Activated T-helper 1 cell treated with anti-CD3 and anti-CD28 coated beads, Interleukin-2, amount 50 U/mL, for 16 hours (primary cell): Measurements from ENCODE around the gene HOXB3.

ENCODE experiments used
- DNase-seq, 2 donors: peaks; one replicate each; pipeline ENCODE4 v3.0.0-alpha.2; 2020; ENCODE audit warnings: low read depth in 1 of 2, low spot score in 1 of 2

HOXB3 gene

GRCh38 chr17:48588528-48588927 is 1.5 kb downstream of the HOXB3 start:
- DNase-seq: no peak

- DNase-seq: no peak
Observed at GRCh38 chr17:48588074-48588415, 2.0 kb downstream of the HOXB3 start.

- no peak for DNase-seq
Observed at GRCh38 chr17:48587276-48588073, 2.6 kb downstream of the HOXB3 start.

GRCh38 chr17:48586355-48587258 is 3.4 kb downstream of the HOXB3 start:
- DNase-seq: no peak

GRCh38 chr17:48584223-48584741 is 5.8 kb downstream of the HOXB3 start:
- DNase-seq: no peak

GRCh38 chr17:48583708-48584222 is 6.3 kb downstream of the HOXB3 start:
- DNase-seq: no peak

- DNase-seq: no peak
Observed at GRCh38 chr17:48582750-48583069, 7.3 kb downstream of the HOXB3 start.

- no peak for DNase-seq
Observed at GRCh38 chr17:48579760-48580554, 10.1 kb downstream of the HOXB3 start.

- DNase-seq: no peak
Observed at GRCh38 chr17:48579471-48579759, 10.6 kb downstream of the HOXB3 start.

- DNase-seq: no peak
Observed at GRCh38 chr17:48578616-48579470, 11.2 kb downstream of the HOXB3 start.

- DNase-seq: peak in 1 of 2 donors; percentile 44
Observed at GRCh38 chr17:48577946-48578615, 12.0 kb downstream of the HOXB3 start, which contains the start of gene HOXB4. HOXB4 (minus strand) TSS chr17:48578350; CDS start chr17:48578319, 31 bp downstream.

- DNase-seq: no peak
Observed at GRCh38 chr17:48577330-48577945, 12.6 kb downstream of the HOXB3 start.

- no peak for DNase-seq
Observed at GRCh38 chr17:48576479-48577309, 13.3 kb downstream of the HOXB3 start.

GRCh38 chr17:48575673-48576478 is 14.2 kb downstream of the HOXB3 start:
- no peak for DNase-seq

GRCh38 chr17:48575066-48575582 is 14.9 kb downstream of the HOXB3 start:
- DNase-seq: no peak

GRCh38 chr17:48574505-48575065 is 15.5 kb downstream of the HOXB3 start:
- DNase-seq: no peak

- no peak for DNase-seq
Observed at GRCh38 chr17:48571826-48572417, 18.1 kb downstream of the HOXB3 start.
